SJCRH30 (cell line): Measurements from ENCODE around the gene MAB21L4. TPM values are rescaled to one million over a fixed set of nuclear protein-coding genes. Genes with fewer than 3 reads are reported as not detected.

ENCODE experiments used
- DNase-seq, 2 experiments: peaks; one replicate each; pipeline ENCODE4 v3.0.0-alpha.2; 2015 to 2020
- H3K27ac ChIP-seq: fragments of 250-450 bp; sonication (Bioruptor Pico); 2 replicates; pipeline ENCODE4 v1.5.1; 2020; ENCODE audit warnings: mild to moderate bottlenecking, moderate library complexity
- H3K27me3 ChIP-seq: fragments of 250-450 bp; sonication (Bioruptor Pico); 2 replicates; pipeline ENCODE4 v1.5.1; 2020; ENCODE audit warnings: mild to moderate bottlenecking, moderate library complexity
- H3K36me3 ChIP-seq: fragments of 250-450 bp; sonication (Bioruptor Pico); 2 replicates; pipeline ENCODE4 v1.5.1; 2020; ENCODE audit warnings: mild to moderate bottlenecking, moderate library complexity
- H3K4me1 ChIP-seq: fragments of 250-450 bp; sonication (Bioruptor Pico); 2 replicates; pipeline ENCODE4 v1.5.1; 2020; ENCODE audit warnings: mild to moderate bottlenecking, moderate library complexity
- H3K4me3 ChIP-seq: fragments of 250-450 bp; sonication (Bioruptor Pico); 2 replicates; pipeline ENCODE4 v1.5.1; 2020; ENCODE audit warnings: mild to moderate bottlenecking, moderate library complexity
- H3K9me3 ChIP-seq: fragments of 250-450 bp; sonication (Bioruptor Pico); replicated peaks from 2 replicates; pipeline ENCODE4 v1.5.1; 2020; ENCODE audit warnings: mild to moderate bottlenecking, moderate library complexity
- total RNA-seq: library from RNA; depleted of rRNA; stranded (reverse); fragments of >200 nt; shearing (Covaris generic); gene quantifications from 2 replicates; pipeline ENCODE4 v1.2.3, GENCODE V29; 2014; rRNA removed

MAB21L4 gene
- 0.66 and 1.0 TPM in 2 replicates for total RNA-seq

DNA sequence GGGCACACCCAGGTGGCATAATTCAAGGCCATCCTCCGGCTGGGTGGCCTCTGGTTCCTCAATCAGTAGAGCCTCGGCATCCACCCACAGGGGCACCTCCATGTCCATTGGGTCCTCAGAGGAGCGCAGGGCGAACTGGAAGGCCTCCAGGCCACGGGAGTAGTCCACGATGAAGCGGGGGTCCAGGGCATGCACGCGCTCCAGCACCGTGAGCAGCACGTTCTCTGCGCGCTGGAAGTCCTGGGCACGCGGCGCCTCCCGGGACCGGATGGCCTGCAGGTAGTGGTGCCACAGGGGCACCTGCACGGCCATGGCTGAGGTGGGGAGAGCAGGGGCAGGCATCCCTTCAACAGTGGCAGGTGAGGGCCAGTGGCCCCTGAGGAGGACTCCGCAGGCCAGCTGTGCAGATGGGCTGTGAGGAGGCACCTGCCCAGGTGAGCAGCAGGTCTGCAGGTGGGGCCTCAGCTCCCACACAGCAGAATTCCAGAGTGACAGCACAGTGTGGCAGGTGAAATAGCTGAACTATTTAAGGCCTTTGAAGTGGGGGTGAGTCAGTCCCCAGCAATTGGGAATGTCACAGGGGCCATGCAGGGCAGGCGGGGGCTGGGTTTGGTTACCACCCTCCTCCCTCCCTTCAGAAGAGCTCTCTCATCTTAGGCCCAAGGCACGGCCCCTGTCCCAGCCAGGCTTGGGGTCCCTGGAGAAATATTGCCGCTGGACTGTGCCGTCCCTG, at the start of gene MAB21L4:
TSS of gene MAB21L4 (minus strand) at position 501 of the 733 bp plus-strand sequence. CDS start at position 342, 159 bp downstream.
- Histone ChIP-seq H3K36me3 (no peaks in the 10 kb centered on the region), H3K27ac (no peak within 1 kb of the TSS), H3K4me1 (peaks cover 21% of the 10 kb centered on the region), H3K9me3 (no peaks in the 10 kb centered on the region), H3K4me3 (no peak within 1 kb of the TSS), H3K27me3 (no peaks in the 10 kb centered on the region)
- DNase-seq, result no peak

DNA sequence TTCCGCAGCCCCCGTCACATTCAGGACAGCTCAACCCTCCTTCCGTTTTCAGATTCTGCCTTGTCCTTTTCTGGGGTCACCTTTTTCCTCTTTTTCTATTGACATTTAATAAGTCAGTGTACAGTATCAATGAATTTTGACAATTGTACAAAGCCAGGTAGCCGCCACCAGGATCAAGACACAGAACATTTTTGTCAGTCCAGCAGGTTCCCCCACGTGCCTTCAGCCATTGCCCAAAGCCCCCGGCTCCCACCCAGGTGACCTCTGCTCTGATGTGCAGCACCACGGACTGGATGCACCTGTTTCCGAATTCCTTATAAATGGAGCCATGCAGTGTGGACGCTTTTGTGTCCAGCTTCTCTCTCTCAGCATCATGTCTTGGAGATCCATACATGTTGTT, 40.1 kb upstream of the MAB21L4 start:
- no peak for DNase-seq
- Histone ChIP-seq H3K36me3 (no peaks in the 10 kb centered on the region), H3K27ac (no peak overlapping the region), H3K27me3 (no peaks in the 10 kb centered on the region), H3K4me1 (peaks cover 21% of the 10 kb centered on the region), H3K9me3 (no peaks in the 10 kb centered on the region; the same call in 1 of the 2 replicates), H3K4me3 (no peak overlapping the region)

- H3K4me1 ChIP-seq, result peaks cover 21% of the 10 kb centered on the region
- DNase-seq, result peak in 1 of 2 experiments; percentile 2
Observed at GRCh38 chr2:240935103-240935876, 39.3 kb upstream of the MAB21L4 start.

DNA sequence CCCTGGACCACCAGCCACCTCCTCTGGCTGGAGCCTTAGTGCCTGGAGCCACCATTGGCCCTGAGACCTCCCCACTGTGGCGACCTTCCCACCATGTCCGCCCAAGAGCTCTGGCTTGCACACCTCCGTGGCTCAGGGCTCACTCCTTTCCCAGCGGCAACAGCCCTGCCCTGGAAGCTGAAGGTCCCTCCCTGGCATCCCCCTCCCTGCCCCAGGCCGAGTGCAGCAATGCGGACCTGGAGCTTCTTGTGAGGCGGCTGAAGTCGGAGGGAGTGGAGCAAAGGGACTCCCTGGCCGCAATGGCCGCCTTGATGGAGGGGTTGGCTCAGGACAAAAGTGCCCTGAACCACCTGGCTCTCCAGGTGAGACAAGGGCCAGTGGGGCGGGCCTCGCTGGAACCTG, 38.7 kb upstream of the MAB21L4 start:
- no peak for DNase-seq
- H3K27ac ChIP-seq, result no peak overlapping the region

More at GRCh38 chr2:240935103-240935876, 39.3 kb upstream of the MAB21L4 start:
- H3K27me3 ChIP-seq, result no peaks in the 10 kb centered on the region
- H3K27ac ChIP-seq, result no peak overlapping the region
- no peaks in the 10 kb centered on the region for H3K36me3 ChIP-seq
- H3K9me3 ChIP-seq, result no peaks in the 10 kb centered on the region; the same call in 1 of the 2 replicates
- H3K4me3 ChIP-seq, result no peak overlapping the region

GRCh38 chr2:240933966-240934700, 38.2 kb upstream of the MAB21L4 start:
- Histone ChIP-seq H3K27ac (no peak overlapping the region), H3K4me1 (peaks cover 21% of the 10 kb centered on the region), H3K9me3 (no peaks in the 10 kb centered on the region; the same call in 1 of the 2 replicates), H3K27me3 (no peaks in the 10 kb centered on the region), H3K36me3 (no peaks in the 10 kb centered on the region), H3K4me3 (peak overlapping the region; percentile 24)
- DNase-seq, result peak; percentile 70 to 73

More for the DNA sequence above, 38.7 kb upstream of the MAB21L4 start:
- Histone ChIP-seq H3K4me1 (peaks cover 21% of the 10 kb centered on the region), H3K27me3 (no peaks in the 10 kb centered on the region), H3K36me3 (no peaks in the 10 kb centered on the region), H3K4me3 (no peak overlapping the region), H3K9me3 (no peaks in the 10 kb centered on the region; the same call in 1 of the 2 replicates)

DNA sequence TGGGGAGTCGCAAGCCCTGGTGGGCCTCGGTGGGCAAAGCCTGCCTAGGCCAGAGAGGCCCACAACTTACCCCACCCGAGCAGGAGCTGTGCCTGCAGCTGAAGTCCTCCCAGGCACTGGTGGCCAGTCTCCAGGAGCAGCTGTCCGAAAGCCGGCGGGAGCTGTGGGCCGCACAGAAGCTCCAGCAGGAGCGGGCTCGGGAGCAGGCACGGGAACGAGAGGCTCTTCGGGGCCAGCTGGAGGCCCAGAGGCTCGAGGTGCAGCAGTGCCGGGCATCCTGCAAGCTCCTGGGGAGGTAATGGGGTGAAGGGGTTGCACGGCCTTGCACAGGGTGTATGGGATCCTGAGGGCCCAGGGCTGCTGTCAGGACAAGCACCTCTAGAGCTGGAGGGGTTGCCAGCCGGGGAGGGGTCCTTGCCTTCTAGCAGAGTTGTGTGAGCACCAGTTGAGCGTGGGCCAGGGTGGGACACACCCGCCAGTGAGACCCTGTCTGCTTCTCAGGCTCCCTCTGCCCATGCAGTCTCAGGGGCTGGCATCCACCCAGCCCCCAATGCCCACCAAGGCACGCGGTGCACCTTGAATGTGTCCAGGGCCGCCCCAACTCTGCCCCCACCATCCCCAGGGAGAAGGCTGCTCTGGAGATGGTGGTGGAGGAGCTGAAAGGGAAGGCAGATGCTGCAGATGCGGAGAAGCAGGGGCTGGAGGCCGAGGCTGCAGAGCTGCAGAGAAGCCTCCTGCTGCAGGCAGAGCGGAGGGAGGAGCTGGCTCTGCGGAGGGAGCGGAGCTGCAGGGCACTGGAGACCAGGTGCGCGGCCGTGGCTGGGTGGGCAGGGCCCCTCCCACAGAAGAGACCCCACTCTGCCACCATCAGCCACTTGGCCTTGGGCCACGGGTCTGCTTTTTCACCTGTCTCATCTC, 37.4 kb upstream of the MAB21L4 start:
- Histone ChIP-seq H3K4me3 (peak overlapping the region; percentile 24), H3K4me1 (peaks cover 21% of the 10 kb centered on the region), H3K9me3 (no peaks in the 10 kb centered on the region; the same call in 1 of the 2 replicates), H3K27me3 (no peaks in the 10 kb centered on the region), H3K27ac (no peak overlapping the region), H3K36me3 (no peaks in the 10 kb centered on the region)
- DNase-seq, result peak; percentile 78 to 81

DNA sequence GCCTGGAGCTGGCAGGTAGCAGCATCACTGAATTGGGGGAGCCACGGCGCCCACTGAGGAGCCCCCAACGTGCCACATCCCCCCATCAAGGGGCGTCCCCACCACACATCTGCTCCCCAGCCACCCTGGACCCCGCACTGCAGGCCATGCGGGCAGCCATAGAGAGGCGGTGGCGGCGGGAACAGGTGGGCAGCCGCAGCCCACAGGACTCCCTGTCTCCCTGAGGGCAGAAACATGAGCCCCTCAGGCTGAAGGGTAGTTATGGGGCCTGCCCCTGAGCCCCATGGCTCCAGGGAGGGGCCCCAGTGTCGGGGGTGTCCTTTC, 36.7 kb upstream of the MAB21L4 start:
- H3K4me1 ChIP-seq, result peaks cover 21% of the 10 kb centered on the region
- H3K9me3 ChIP-seq, result no peaks in the 10 kb centered on the region
- DNase-seq, result no peak
- peak overlapping the region; percentile 24 for H3K4me3 ChIP-seq
- no peaks in the 10 kb centered on the region for H3K27me3 ChIP-seq
- no peak overlapping the region for H3K27ac ChIP-seq
- H3K36me3 ChIP-seq, result no peaks in the 10 kb centered on the region

GRCh38 chr2:240932001-240932723, 36.2 kb upstream of the MAB21L4 start:
- DNase-seq, result no peak
- Histone ChIP-seq H3K4me1 (peaks cover 21% of the 10 kb centered on the region), H3K36me3 (no peaks in the 10 kb centered on the region), H3K4me3 (no peak overlapping the region), H3K9me3 (no peaks in the 10 kb centered on the region), H3K27ac (no peak overlapping the region), H3K27me3 (no peaks in the 10 kb centered on the region)

- H3K27me3 ChIP-seq, result no peaks in the 10 kb centered on the region
- peaks cover 22% of the 10 kb centered on the region for H3K4me1 ChIP-seq
- no peaks in the 10 kb centered on the region for H3K36me3 ChIP-seq
- no peak overlapping the region for H3K4me3 ChIP-seq
- no peak overlapping the region for H3K27ac ChIP-seq
- DNase-seq, result no peak
- no peaks in the 10 kb centered on the region for H3K9me3 ChIP-seq
Observed at GRCh38 chr2:240931319-240931949, 35.5 kb upstream of the MAB21L4 start.

GRCh38 chr2:240930631-240931318, 34.8 kb upstream of the MAB21L4 start:
- Histone ChIP-seq H3K4me1 (peaks cover 29% of the 10 kb centered on the region), H3K9me3 (no peaks in the 10 kb centered on the region), H3K36me3 (no peaks in the 10 kb centered on the region), H3K27me3 (no peaks in the 10 kb centered on the region), H3K4me3 (no peak overlapping the region), H3K27ac (no peak overlapping the region)
- no peak for DNase-seq

GRCh38 chr2:240930096-240930630, 34.2 kb upstream of the MAB21L4 start:
- DNase-seq, result no peak
- no peak overlapping the region for H3K27ac ChIP-seq

DNA sequence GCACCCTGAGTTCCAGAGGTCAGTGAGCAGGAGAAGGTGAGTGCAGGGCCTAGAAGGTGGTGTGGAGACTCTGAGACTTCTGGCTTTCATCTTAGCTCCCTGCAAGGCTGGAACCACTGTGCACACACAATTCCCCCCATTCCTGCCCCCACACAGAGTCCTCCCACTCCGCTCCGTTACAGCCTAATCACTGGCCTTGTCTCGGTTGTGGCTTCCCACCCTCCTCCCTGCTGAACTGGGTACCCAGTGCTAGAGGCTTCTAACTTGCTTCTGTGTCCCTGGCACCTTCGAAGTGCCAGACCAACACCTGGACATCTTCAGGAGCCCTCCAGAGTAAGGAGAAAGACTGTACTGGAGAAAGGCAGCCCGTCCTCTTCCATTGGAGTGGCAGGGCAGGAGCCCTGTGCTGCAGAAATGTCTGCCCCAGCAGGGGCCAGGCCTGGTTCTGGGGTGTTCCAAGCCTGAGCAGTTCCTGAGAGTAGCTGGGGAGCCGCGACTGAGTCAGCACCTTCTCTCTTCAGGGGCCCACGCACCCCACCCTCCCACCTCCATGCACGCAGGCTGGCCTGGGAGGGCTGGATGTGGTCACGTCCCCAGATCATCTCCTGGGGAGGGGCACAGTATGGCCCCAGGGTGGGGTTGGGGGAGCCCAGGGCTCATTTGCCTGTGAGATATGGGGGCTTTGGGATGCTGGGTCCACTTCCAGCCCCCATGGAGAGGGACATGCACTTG, 33.6 kb upstream of the MAB21L4 start:
- Histone ChIP-seq H3K27me3 (no peaks in the 10 kb centered on the region), H3K9me3 (no peaks in the 10 kb centered on the region), H3K4me1 (peaks cover 30% of the 10 kb centered on the region), H3K27ac (no peak overlapping the region), H3K36me3 (no peaks in the 10 kb centered on the region), H3K4me3 (no peak overlapping the region)
- no peak for DNase-seq

More at GRCh38 chr2:240930096-240930630, 34.2 kb upstream of the MAB21L4 start:
- Histone ChIP-seq H3K27me3 (no peaks in the 10 kb centered on the region), H3K9me3 (no peaks in the 10 kb centered on the region), H3K36me3 (no peaks in the 10 kb centered on the region), H3K4me1 (peaks cover 30% of the 10 kb centered on the region), H3K4me3 (no peak overlapping the region)
